HepG2 (cell line): ENCODE measurements around the gene CAMK2G. TPM values are rescaled to one million over a fixed set of nuclear protein-coding genes. Genes with fewer than 3 reads are reported as not detected.

Source experiments
- CBX5 ChIP-seq: sonication (generic); formaldehyde crosslinking; IDR thresholded peaks from 2 replicates; pipeline ENCODE4 v1.4.0; 2020; ENCODE audit warnings: missing genetic modification reagents, borderline replicate concordance
- GTF3A ChIP-seq: sonication (generic); formaldehyde crosslinking; conservative IDR thresholded peaks from 2 replicates; pipeline ENCODE4 v1.4.0; 2020; ENCODE audit warnings: mild to moderate bottlenecking, missing genetic modification reagents
- HCFC1 ChIP-seq: fragments of 150-350 bp; IDR thresholded peaks from 2 replicates; pipeline ENCODE4 v1.6.1; 2014; ENCODE audit warnings: low read depth, low read length
- HHEX ChIP-seq: IDR thresholded peaks from 2 replicates; pipeline ENCODE4 v1.6.1; 2016; ENCODE audit warnings: control low read depth
- HOXD1 ChIP-seq: sonication (generic); formaldehyde crosslinking; IDR thresholded peaks from 2 replicates; pipeline ENCODE4 v1.5.0; 2020; ENCODE audit warnings: missing genetic modification reagents
- KDM2A ChIP-seq: sonication (generic); formaldehyde crosslinking; IDR thresholded peaks from 2 replicates; pipeline ENCODE4 v1.4.0; 2020; ENCODE audit warnings: low read depth, missing genetic modification reagents, borderline replicate concordance
- KLF16 ChIP-seq, 2 experiments: sonication (generic) in 1 of 2; formaldehyde crosslinking in 1 of 2; IDR thresholded peaks; 2 replicates each; pipeline versions ENCODE4 v1.6.1 to v1.8.0; 2016 to 2023; ENCODE audit warnings: missing genetic modification reagents in 2 of 2, missing compliant biosample characterization in 1 of 2
- MYPOP ChIP-seq: sonication (generic); formaldehyde crosslinking; IDR thresholded peaks from 2 replicates; pipeline ENCODE4 v1.8.1; 2023; ENCODE audit warnings: mild to moderate bottlenecking, moderate library complexity, missing genetic modification reagents
- NR0B2 ChIP-seq: sonication (generic); formaldehyde crosslinking; IDR thresholded peaks from 2 replicates; pipeline ENCODE4 v1.4.0; 2020; ENCODE audit warnings: mild to moderate bottlenecking, missing genetic modification reagents
- ONECUT2 ChIP-seq: sonication (generic); formaldehyde crosslinking; IDR thresholded peaks from 2 replicates; pipeline ENCODE4 v1.4.0; 2020; ENCODE audit warnings: missing genetic modification reagents
- SMARCC2 ChIP-seq: fragments of 450-650 bp; IDR thresholded peaks from 2 replicates; pipeline ENCODE4 v1.6.1; 2017; ENCODE audit warnings: antibody characterized with exemption, mild to moderate bottlenecking
- TGIF2 ChIP-seq: IDR thresholded peaks from 2 replicates; pipeline ENCODE4 v1.6.1; 2016; ENCODE audit warnings: control low read depth, missing compliant biosample characterization
- ZBTB4 ChIP-seq: sonication (generic); formaldehyde crosslinking; IDR thresholded peaks from 2 replicates; pipeline ENCODE4 v1.4.0; 2020; ENCODE audit warnings: missing genetic modification reagents, mild to moderate bottlenecking, borderline replicate concordance
- ZNF101 ChIP-seq: sonication (generic); formaldehyde crosslinking; IDR thresholded peaks from 2 replicates; pipeline ENCODE4 v1.4.0; 2020; ENCODE audit warnings: mild to moderate bottlenecking, low read depth, missing genetic modification reagents, borderline replicate concordance
- ZNF44 ChIP-seq: sonication (generic); formaldehyde crosslinking; IDR thresholded peaks from 2 replicates; pipeline ENCODE4 v1.5.1; 2020; ENCODE audit warnings: mild to moderate bottlenecking, missing genetic modification reagents
- ZNF580 ChIP-seq: IDR thresholded peaks from 2 replicates; pipeline ENCODE4 v1.6.1; 2016; ENCODE audit warnings: low read depth, borderline replicate concordance
- ZNF672 ChIP-seq: sonication (generic); formaldehyde crosslinking; IDR thresholded peaks from 2 replicates; pipeline ENCODE4 v1.8.1; 2022; ENCODE audit warnings: missing genetic modification reagents
- ZNF773 ChIP-seq: sonication (generic); formaldehyde crosslinking; IDR thresholded peaks from 2 replicates; pipeline ENCODE4 v1.4.0; 2020; ENCODE audit warnings: missing genetic modification reagents, borderline replicate concordance
- ZNF879 ChIP-seq: sonication (generic); formaldehyde crosslinking; IDR thresholded peaks from 2 replicates; pipeline ENCODE4 v1.8.1; 2023; ENCODE audit warnings: missing genetic modification reagents
- polyA plus RNA-seq, 8 experiments: library from polyadenylated mRNA; depleted of rRNA in 3 of 8; stranded (reverse) in 7 of 8; unstranded in 1 of 8; fragments of >200 nt; fragmentation: Illumina TruSeq in 4 of 8; extraction: Trizol in 4 of 8; gene quantifications; 2 replicates each; pipeline versions ENCODE4 v1.2.1 to v1.2.3, GENCODE V29; 2011 to 2016; ENCODE audit warnings: low read depth in 4 of 8, missing spikeins in 1 of 8, mixed read lengths in 1 of 8; ENCODE audit not compliant: insufficient read depth in 1 of 8
- total RNA-seq, 5 experiments: library from RNA; depleted of rRNA; stranded (reverse); fragments of >200 nt; fragmentation: Illumina TruSeq; extraction: Trizol; gene quantifications; 2 replicates each; pipeline ENCODE4 v1.2.3, GENCODE V29; 2016; ENCODE audit warnings: low read depth in 1 of 5
- TF ChIP-seq, protein P1 (sequence below): sonication (generic); formaldehyde crosslinking; IDR thresholded peaks from 2 replicates; pipeline ENCODE4 v1.5.0; 2020; ENCODE audit warnings: mild to moderate bottlenecking, missing genetic modification reagents
- TF ChIP-seq, protein P2 (sequence below): sonication (generic); formaldehyde crosslinking; IDR thresholded peaks from 2 replicates; pipeline ENCODE4 v1.4.0; 2020; ENCODE audit warnings: missing genetic modification reagents

CAMK2G gene
- total and polyA plus RNA-seq, 2 of the 13 experiments (the other 11 are each of a cell fraction or from before 2014, with no cell fraction given) = 15.9 to 18.8 TPM

GRCh38 chr10:73910764-73911552 is 36.6 kb upstream of the CAMK2G start, which contains the start of gene PLAU (continued):
- TF ChIP-seq ZBTB4 = no peak
- TF ChIP-seq ZNF672 = no peak
- TF ChIP-seq HOXD1 (CRISPR knock-in tag) = 0 out of 2 replicates have a peak, but pooled peaks have one; percentile 24
- no peak for TF ChIP-seq TGIF2 (CRISPR knock-in tag)
- no peak for TF ChIP-seq ONECUT2
- TF ChIP-seq ZNF879 (CRISPR knock-in tag) = no peak
- no peak for TF ChIP-seq KLF16 (CRISPR knock-in tag; IDR thresholded peaks at IDR 0.05)
- TF ChIP-seq HHEX (CRISPR knock-in tag) = no peak
- no peak for TF ChIP-seq SMARCC2
- TF ChIP-seq KDM2A = no peak
- TF ChIP-seq, protein P1, sequence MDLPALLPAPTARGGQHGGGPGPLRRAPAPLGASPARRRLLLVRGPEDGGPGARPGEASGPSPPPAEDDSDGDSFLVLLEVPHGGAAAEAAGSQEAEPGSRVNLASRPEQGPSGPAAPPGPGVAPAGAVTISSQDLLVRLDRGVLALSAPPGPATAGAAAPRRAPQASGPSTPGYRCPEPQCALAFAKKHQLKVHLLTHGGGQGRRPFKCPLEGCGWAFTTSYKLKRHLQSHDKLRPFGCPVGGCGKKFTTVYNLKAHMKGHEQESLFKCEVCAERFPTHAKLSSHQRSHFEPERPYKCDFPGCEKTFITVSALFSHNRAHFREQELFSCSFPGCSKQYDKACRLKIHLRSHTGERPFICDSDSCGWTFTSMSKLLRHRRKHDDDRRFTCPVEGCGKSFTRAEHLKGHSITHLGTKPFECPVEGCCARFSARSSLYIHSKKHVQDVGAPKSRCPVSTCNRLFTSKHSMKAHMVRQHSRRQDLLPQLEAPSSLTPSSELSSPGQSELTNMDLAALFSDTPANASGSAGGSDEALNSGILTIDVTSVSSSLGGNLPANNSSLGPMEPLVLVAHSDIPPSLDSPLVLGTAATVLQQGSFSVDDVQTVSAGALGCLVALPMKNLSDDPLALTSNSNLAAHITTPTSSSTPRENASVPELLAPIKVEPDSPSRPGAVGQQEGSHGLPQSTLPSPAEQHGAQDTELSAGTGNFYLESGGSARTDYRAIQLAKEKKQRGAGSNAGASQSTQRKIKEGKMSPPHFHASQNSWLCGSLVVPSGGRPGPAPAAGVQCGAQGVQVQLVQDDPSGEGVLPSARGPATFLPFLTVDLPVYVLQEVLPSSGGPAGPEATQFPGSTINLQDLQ (CRISPR knock-in tag) = no peak
- no peak for TF ChIP-seq MYPOP (CRISPR knock-in tag)
- TF ChIP-seq CBX5 (CRISPR knock-in tag) = no peak
- TF ChIP-seq ZNF101 = no peak
- TF ChIP-seq GTF3A (CRISPR knock-in tag) = 0 out of 2 replicates have a peak, but pooled peaks have one; percentile 44
- TF ChIP-seq ZNF44 = no peak
- TF ChIP-seq ZNF580 = no peak
- TF ChIP-seq HCFC1 = no peak
- no peak for TF ChIP-seq ZNF773 (CRISPR knock-in tag)
- TF ChIP-seq, protein P2, sequence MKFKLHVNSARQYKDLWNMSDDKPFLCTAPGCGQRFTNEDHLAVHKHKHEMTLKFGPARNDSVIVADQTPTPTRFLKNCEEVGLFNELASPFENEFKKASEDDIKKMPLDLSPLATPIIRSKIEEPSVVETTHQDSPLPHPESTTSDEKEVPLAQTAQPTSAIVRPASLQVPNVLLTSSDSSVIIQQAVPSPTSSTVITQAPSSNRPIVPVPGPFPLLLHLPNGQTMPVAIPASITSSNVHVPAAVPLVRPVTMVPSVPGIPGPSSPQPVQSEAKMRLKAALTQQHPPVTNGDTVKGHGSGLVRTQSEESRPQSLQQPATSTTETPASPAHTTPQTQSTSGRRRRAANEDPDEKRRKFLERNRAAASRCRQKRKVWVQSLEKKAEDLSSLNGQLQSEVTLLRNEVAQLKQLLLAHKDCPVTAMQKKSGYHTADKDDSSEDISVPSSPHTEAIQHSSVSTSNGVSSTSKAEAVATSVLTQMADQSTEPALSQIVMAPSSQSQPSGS = no peak
- no peak for TF ChIP-seq NR0B2 (CRISPR knock-in tag)
